AG08395 (cell line): ENCODE measurements around the gene CLDN3.
"Not testable (repeated sequence)": the region's sequence is repeated elsewhere in the genome, so short reads cannot be mapped to it uniquely, and the experiment has no call there.

ENCODE experiments used
- DNase-seq: peaks from one replicate; pipeline ENCODE4 v3.0.0; 2012; ENCODE audit warnings: mixed read lengths, low spot score

Gene CLDN3, protein sequence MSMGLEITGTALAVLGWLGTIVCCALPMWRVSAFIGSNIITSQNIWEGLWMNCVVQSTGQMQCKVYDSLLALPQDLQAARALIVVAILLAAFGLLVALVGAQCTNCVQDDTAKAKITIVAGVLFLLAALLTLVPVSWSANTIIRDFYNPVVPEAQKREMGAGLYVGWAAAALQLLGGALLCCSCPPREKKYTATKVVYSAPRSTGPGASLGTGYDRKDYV

DNA sequence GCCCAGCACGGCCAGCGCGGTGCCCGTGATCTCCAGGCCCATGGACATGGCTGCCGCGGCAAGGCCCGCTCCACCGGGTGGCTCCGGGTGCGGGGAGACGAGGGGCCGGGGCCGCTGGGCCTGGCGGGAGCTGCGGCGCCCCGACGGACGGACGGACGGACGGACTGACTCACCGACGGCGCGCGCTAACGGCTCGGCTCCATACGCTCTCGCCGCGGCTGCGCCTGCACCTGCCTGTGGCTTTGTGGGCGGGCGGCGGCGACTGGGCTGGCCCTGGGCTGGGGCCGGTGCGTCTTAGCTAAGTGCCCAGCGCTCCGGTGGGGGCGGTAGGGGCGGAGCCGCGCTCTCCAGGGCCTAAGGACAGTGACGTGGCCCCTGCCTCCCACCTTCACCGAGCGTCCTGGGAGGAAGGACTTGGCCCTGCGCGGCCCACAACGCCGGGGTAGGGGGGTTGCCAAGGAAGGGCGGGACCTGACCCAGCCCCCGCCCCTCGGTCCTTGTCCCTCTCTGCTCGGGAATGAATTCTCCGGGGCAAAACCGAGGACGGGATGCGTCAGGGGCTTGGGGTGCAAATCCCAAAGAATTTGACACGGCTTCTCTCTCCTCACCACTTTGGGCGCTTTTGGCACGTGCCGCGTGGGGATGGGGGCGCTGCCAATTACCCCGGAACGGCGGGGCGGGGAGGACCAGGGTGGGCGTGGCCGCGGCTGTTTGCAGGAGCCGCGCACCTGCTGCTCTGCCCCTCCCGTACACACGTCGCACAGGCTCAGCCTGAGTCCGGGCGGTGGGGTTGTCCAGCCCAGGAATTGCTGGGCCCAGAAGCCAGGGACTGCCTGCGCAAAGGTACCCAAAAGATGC, at the start of gene CLDN3:
TSS of gene CLDN3 (minus strand) at position 269 of the 858 bp plus-strand sequence. CDS start at position 48, 221 bp downstream.
- DNase-seq = no peak

DNA sequence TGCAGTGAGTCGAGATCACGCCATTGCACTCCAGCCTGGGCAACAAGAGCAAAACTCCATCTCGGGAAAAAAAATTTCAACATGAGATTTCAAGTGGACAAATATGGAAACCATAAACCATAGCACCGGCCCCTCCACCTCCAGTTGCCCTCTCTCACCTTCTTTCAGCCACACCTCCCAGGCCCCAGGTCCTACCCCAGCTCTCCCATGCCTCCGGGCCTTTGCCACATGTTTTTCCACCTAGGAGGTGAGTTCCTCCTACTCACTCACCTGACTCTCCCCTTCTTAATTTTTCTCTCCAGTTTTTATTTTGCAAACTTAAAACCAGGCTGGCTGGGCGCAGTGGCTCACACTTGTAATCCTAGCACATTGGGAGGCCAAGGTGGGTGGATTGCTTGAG, 47.1 kb upstream of the CLDN3 start:
- no peak for DNase-seq

DNA sequence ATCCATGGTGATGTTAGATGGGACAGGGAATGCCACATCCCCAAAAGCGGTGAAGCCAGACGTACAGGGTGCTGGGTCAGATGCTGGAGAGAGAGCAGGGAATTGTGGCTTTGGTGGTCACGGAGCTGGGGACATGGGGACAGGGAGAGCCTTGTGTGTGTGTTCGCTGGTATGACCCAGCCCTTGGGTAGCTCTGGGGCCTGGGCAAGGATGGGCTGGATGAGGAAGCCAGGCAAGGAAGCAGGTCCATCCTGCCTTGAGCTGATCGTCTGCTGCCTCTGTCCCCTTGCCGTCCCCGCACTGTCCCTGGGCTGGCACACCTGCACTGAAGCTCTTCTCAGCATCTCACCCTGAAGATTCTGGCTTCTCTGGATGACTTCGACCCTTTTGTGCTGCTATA, 45.4 kb upstream of the CLDN3 start:
- no peak for DNase-seq

- DNase-seq = no peak
These were observed 42.9 kb upstream of the CLDN3 start for GRCh38 chr7:73812996-73813395.

DNA sequence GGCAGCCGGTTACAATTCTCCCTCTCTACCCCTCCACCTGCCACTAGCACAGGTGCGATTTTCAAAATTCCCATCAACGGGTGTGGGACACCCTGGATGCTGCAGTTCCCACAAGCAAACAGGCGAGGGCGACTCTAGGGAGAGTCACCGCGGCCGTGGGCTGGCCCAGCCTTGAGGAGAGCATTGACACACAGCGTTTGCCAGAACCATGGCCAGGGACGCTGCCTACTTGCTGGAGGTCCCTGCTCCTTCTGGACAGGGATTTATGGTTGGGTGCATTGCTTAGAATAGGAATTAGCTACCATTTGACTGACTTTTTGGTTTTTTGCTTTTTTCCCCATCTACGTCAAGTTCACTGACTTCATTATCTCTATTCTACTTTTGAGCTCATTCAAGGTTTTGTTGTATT, 41.7 kb upstream of the CLDN3 start:
- peak; percentile 84 for DNase-seq

DNA sequence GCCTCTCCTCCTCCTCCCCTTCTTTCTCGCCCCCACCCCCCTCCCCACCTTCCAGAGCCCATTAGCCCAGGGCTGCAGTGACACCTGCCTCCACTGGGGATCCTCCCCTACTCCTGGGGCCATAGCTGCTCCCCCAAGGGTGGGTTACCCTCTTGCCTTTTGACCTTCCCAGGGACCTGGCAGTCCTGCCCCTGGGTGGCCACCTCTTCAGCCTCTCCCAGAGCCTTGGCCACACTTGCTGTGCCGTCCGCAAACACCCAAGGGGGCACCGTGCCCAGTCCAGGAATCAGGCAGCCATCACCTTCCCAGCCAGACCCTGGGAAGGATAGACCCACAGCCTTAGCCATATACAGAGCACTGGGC, 40.9 kb upstream of the CLDN3 start:
- DNase-seq = no peak

DNA sequence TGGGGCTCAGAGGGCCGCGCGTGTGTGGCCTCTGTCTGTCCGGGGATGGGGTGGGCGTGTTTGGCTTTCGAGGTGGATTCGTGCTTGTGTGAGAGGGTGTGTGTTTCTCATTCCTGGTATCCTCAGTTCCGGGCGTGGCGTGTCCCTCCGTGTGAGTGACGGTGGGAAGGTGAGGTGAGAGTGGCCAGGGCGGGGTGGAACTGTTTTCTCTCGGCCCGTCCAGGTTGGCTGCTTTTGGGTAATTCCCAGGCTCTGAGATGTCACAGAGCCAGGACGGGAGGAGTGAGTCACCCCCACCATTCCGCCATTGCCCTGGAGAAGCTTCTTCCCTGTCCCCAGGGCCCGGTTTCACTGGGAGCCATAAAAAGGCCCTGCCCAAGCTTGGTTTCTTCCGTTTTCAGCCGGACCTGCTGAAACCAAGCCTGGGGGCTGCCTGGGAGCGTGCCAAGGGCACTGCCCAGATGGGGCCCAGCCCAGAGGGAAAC, 39.4 kb upstream of the CLDN3 start:
- DNase-seq = no peak

- no peak for DNase-seq
These were observed 32.4 kb upstream of the CLDN3 start for GRCh38 chr7:73802459-73802858.

- no peak for DNase-seq
These were observed 31.5 kb upstream of the CLDN3 start for GRCh38 chr7:73801577-73801976.

DNA sequence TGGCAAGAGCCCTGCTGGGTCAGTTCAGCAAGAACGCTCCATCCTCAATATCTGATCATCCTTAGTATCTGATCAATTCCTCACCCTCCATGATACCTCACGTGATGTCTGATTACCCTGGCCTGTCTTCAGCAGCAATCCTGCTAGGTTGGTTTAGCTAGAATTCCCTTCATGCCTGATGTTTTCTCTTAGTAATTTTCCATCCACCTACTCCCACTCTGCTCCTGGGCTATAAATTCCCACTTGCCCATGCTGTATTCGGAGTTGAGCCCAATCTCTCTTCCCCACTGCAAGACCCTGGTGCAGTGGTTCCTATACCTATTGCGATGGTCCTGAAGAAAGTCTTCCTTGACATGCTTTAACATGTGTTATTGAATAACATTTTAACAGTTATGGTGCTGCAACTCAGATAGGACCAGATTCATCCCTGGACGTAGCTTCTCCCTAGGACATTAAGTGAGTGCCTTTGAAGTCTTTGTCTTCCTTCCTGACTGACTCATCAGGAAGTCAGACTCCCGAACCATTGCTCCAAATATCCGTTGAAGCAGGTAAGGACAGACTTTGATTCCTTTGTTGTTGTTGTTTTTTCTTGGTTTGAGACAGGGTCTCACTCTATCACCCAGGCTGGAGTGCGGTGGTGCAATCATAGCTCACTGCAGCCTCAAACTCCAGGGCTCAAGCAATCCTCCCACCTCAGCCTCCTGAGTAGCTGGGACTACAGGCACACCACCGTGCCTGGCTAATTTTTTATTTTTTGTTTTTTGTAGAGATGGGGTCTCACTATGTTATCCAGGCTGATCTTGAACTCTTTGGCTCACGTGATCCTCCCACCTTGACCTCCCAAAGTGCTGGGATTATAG, 29.4 kb upstream of the CLDN3 start:
- no peak for DNase-seq

GRCh38 chr7:73797176-73797575, 27.1 kb upstream of the CLDN3 start:
- not testable (repeated sequence) for DNase-seq

DNA sequence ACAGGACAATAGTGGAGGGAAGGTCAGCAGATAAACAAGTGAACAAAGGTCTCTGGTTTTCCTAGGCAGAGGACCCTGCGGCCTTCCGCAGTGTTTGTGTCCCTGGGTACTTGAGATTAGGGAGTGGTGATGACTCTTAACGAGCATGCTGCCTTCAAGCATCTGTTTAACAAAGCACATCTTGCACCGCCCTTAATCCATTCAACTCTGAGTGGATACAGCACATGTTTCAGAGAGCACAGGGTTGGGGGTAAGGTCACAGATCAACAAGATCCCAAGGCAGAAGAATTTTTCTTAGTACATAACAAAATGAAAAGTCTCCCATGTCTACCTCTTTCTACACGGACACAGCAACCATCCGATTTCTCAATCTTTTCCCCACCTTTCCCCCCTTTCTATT, 26.6 kb upstream of the CLDN3 start:
- DNase-seq = not testable (repeated sequence)

DNA sequence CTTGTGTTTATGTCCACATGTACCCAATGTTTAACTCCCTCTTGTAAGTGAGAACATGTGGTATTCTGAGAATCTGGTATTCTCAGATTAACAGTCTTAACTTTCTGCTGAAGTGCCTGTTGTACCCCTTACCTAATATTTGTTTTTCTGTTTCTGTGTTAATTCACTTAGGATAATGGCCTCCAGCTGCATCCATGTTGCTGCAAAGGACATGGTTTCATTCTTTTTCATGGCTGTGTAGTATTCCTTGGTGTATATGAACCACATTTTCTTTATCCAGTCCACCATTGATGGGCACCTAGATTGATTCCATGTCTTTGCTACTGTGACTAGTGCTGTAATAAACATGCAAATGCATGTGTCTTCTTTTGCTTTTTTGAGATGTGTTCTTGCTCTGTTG, 25.1 kb upstream of the CLDN3 start:
- not testable (repeated sequence) for DNase-seq

GRCh38 chr7:73791170-73791690, 21.2 kb upstream of the CLDN3 start:
- not testable (repeated sequence) for DNase-seq

DNA sequence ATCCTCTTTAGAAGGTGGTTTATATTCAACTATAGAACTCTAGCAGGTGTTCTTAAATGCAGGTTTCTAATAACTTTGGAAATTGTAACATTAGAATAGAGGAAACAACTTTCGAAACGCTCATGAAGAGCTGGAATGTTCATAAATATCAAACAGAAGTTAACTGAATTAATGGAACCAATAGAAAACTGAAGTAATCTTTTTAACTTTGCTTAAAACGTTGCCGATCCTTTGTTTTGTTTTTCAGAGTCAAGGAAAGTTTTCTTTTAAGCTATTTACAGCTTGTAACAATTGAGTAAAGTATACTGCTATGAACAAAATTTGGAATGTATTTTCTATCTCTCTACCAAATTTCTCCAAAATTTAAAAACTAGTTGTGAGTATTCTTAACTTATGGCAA, 19.0 kb upstream of the CLDN3 start:
- no peak for DNase-seq

GRCh38 chr7:73787786-73788048, 17.6 kb upstream of the CLDN3 start:
- DNase-seq = not testable (repeated sequence)

GRCh38 chr7:73786588-73786987, 16.5 kb upstream of the CLDN3 start:
- no peak for DNase-seq

DNA sequence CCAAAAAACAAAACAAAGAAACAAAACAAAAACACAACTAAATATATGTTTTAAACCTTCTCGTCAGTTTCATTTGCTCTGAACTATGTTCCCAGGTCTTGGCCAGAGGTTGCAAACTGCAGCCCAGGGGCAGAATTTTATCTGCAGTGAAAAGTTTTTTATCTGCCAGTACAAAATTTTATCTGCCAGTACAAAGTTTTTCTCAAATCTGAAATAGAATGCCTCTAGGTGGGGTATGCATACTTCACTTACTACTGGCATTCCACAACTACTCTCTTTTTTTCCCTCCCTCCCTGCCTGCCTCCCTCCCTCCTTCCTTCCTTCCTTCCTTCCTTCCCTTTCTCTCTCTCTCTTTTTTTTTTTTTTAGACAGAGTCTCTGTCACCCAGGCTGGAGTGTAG, 9.4 kb upstream of the CLDN3 start:
- DNase-seq = no peak

- no peak for DNase-seq
These were observed 8.8 kb upstream of the CLDN3 start for GRCh38 chr7:73778801-73779389.

DNA sequence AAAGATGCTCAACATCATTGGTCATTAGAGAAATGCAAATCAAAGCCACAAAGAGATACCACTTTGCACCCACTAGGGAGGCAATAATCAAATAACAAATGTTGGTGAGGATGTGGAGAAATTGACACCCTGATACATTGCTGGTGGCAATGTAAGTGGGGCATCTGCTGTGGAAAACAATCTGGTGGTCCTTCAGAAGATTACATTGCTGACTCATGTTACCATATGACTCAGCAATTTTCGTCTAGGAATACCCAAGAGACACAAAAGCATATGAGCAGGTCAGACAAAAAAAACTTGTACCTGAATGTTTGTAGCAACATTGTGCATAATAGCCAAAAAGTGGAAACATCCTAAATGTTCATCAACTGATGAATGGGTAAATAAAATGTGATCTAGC, 4.9 kb upstream of the CLDN3 start:
- no peak for DNase-seq

DNA sequence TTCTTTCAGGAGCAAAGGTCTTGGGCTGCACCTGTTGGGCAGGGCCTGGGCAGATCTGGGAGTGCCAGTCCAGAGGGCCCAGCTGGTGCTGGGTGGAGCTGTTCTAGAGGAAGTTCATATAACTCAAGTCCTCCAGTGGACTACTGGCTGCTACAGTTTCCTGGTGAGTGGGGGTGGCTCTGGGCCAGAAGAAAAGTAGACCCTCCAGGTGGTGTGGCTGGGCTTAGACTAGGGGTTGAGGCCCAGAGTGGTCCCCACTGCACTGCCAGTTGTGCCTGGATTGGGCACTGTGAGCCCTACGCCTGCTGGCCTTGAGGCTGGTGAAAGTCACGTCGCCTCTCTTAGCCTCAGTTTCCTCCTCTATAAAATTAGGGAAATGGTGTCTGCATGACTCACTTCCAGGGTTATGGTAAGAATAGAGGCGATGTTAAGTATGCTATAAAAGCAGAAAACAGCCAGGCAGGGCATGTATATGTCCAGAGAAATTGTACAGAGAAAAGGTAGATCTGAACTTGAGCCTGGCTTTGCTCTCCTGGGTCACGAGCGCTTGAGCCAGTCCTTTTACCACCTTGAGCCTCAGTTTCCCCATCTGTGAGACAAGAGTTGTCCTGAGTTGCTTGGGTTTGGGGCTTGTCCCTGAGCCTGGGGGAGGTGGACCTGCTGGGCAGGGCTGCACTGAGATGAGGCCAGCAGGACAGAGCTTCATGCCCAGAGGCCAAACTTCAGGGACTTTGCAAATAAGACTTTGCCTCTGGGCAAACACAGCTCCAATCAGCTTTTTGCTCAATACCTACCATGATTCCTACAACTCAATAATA, 3.8 kb upstream of the CLDN3 start:
- no peak for DNase-seq
